GM12875 (cell line): ENCODE measurements around the gene AFG1L.

ENCODE experiments used
- H3K4me3 ChIP-seq: one replicate; pipeline ENCODE4 v1.5.1; 2011; ENCODE audit warnings: low read depth, low read length, control low read depth
- TF ChIP-seq, protein P1 (sequence below): IDR thresholded peaks from 2 replicates; pipeline ENCODE4 v1.5.1; 2011; ENCODE audit warnings: low read depth, mild to moderate bottlenecking, control low read depth, inconsistent platforms, low read length, moderate library complexity, borderline replicate concordance; ENCODE audit not compliant: insufficient read depth

AFG1L gene

DNA sequence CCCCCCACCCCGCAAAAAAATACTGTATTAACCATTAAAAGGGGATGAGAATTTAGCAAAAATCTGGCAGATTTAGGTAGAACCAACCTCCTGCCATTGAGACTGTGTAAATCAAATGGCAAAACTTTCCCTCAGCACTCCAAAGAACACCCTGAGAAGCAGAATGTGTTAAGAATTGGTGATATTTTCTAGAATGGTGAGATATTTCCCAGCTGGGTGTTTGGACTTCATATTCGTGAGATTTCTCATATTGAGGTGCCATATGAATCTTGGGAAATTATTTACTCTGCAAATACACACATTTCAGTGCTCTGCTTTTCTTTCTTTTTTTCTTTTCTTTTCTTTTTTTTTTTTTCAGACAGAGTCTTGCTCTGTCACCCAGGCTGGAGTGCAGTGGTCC is 199.6 kb downstream of the AFG1L start:
- H3K4me3 ChIP-seq = no peak overlapping the region
- TF ChIP-seq, protein P1, sequence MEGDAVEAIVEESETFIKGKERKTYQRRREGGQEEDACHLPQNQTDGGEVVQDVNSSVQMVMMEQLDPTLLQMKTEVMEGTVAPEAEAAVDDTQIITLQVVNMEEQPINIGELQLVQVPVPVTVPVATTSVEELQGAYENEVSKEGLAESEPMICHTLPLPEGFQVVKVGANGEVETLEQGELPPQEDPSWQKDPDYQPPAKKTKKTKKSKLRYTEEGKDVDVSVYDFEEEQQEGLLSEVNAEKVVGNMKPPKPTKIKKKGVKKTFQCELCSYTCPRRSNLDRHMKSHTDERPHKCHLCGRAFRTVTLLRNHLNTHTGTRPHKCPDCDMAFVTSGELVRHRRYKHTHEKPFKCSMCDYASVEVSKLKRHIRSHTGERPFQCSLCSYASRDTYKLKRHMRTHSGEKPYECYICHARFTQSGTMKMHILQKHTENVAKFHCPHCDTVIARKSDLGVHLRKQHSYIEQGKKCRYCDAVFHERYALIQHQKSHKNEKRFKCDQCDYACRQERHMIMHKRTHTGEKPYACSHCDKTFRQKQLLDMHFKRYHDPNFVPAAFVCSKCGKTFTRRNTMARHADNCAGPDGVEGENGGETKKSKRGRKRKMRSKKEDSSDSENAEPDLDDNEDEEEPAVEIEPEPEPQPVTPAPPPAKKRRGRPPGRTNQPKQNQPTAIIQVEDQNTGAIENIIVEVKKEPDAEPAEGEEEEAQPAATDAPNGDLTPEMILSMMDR = no peak

DNA sequence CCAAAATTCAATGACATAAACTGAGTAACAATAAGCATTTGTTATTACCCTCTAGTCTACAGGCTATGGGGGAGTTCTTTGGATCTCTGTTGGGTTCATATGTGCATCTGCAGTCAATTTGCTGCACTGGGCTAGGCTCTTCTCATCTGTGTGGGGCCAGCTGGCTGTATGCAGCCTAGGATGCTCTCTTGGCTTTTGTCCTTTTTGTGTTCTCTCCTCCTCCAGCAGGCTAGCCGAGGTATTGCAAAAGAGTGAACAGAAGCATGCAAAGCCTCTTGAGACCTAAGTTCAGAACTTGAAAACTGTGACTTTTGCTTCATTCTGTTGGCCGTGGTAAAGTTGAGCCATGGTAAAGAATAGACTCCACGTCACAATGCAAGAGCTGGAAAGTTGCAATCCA is 203.0 kb downstream of the AFG1L start:
- TF ChIP-seq, protein P1 = peak; percentile 47; the same call in 1 of the 2 replicates
- no peak overlapping the region for H3K4me3 ChIP-seq

DNA sequence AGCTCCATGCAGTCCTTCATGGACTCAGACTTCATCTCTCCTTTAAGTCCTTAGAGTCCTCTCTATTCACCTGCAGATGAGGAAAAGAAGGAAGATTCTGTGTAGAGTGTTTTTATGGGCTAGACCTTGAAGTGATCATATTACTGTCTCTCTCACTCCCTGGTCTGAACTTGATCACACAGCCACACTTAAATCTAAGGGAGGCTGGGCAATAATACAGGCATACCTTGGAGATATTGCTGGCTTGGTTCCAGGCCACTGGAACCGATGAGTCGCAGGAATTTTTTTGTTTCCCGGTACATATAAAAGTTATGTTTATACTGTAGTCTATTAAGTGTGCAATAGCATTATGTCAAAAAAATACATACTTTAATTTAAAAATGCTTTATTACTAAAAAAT is 206.7 kb downstream of the AFG1L start:
- no peak overlapping the region for H3K4me3 ChIP-seq
- TF ChIP-seq, protein P1 = no peak

DNA sequence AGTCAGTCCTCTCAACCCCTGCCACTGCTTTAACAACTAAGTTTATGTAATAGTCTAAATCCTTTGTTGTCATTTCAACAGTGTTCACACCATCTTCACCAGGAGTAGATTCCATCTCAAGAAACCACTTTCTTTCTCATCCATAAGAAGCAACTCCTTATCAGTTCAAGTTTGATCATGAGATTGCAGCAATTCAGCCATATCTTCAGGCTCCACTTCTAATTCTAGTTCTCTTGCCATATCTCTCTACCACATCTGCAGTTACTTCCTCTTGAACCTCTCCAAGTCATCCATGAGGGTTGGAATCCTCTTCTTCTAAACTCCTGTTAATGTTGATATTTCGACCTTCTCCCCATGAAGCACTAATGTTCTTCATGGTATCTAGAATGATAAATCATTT is 208.0 kb downstream of the AFG1L start:
- no peak overlapping the region for H3K4me3 ChIP-seq
- TF ChIP-seq, protein P1 = no peak

DNA sequence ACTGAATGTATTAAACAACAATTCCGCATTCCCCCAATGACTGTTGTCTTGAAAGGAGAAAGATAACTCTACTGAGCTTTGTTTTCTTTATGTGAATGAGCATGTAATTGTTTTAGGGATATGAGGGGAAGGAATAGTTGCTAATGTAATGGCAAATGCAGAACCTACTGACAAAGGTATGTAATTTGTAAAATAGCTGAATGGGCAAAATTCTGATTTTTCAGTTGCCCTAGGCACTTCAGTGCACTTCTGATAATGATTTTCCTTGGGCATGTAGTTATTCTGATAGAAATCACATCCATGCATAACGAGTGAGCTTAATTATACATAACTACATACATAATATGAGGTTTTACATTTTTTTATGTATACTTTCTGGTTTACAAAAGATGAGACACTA is 212.5 kb downstream of the AFG1L start:
- no peak overlapping the region for H3K4me3 ChIP-seq
- TF ChIP-seq, protein P1 = no peak

DNA sequence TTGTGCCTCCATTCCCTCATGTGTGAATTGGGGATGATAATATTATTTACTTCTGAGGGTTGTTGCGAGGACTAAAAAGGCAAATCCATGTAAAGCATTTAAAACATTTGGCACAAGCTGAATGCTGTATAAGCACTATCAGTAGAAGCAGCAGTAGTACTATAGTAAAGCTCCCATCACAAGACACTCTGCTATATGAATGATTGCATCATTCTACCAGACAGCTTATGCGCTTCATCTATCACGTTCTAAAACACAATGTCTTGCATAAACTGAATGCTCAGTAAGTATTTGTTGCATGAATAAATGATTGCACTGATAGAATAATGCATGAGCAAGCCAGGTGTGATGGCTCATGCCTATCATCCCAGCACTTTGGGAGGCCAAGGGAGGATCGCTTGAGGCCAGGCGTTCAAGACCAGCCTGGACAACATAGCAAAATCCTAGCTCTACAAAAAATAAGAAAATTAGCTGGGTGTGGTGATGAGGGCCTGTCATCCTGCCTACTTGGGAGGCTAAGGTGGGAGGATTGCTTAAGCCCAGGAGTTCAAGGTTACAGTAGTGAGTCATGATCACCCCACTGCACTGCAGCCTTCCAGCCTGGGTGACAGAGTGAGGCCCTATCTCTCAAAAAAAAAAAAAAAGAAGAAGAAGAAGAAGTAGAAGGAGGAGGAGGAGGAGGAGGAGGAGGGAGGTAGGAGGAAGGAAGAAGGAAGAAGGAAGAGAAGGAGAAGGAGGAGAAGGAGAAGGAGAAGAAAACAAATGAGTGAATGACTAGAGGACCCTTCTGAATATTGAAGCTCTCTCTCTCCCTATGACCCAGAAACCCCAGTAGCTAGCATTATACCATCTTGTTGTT is 215.8 kb downstream of the AFG1L start:
- H3K4me3 ChIP-seq = no peak overlapping the region

More for the DNA sequence above, 215.8 kb downstream of the AFG1L start:
- TF ChIP-seq, protein P1 = no peak
